ENCODE results near the gene VGLL3.

DNA sequence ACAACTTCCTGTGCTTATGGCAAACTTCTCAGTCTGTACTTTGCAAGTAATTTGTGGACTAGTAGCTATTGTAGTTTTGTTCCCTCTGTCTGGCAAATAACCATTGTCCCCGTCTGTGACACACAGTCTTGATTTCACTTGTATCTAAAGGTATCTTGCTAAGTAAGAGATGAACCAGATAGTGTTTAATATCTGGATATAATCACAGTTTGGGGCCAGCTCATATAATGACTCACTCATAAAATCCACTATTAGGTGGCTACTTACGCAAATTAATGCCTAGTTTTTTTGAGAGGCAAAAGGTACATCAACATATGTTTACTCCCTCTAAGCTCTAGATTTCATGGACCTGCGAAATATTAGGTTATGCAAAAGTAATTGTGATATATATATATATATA is 30.4 kb downstream of the VGLL3 start:
- no peak for TF ChIP-seq POLR2AphosphoS5 (IDR thresholded peaks at IDR 0.05; ENCODE audit: low read depth)
- TF ChIP-seq, protein P1, sequence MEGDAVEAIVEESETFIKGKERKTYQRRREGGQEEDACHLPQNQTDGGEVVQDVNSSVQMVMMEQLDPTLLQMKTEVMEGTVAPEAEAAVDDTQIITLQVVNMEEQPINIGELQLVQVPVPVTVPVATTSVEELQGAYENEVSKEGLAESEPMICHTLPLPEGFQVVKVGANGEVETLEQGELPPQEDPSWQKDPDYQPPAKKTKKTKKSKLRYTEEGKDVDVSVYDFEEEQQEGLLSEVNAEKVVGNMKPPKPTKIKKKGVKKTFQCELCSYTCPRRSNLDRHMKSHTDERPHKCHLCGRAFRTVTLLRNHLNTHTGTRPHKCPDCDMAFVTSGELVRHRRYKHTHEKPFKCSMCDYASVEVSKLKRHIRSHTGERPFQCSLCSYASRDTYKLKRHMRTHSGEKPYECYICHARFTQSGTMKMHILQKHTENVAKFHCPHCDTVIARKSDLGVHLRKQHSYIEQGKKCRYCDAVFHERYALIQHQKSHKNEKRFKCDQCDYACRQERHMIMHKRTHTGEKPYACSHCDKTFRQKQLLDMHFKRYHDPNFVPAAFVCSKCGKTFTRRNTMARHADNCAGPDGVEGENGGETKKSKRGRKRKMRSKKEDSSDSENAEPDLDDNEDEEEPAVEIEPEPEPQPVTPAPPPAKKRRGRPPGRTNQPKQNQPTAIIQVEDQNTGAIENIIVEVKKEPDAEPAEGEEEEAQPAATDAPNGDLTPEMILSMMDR (IDR thresholded peaks at IDR 0.05; ENCODE audit: insufficient read depth, low read length) = no peak

All from HL-60 (cell line).